ENCODE measurements around the gene PGAM1.
"Not testable (repeated sequence)": the region's sequence is repeated elsewhere in the genome, so short reads cannot be mapped to it uniquely, and the experiment has no call there.

The PGAM1 gene

DNA sequence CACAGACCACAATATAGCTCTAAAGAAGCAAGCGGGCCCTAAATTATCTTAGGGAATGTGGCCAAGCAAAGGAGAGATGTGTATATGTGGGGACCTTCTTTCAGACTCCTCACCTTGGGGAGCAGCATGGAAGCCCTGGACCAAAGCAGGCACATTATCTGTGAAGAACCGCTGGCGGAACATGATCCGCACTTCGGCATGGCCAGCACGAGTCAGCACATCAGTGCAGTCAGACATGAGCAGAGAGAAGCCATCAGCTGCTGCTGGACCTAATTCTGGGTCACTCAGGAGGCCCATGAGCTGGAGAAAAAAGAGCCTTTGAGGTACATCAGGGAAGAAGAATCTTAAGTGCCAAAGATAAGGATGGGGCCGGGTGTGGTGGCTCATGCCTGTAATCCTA is 33.9 kb downstream of the PGAM1 start:
- no peak for FAIRE-seq

DNA sequence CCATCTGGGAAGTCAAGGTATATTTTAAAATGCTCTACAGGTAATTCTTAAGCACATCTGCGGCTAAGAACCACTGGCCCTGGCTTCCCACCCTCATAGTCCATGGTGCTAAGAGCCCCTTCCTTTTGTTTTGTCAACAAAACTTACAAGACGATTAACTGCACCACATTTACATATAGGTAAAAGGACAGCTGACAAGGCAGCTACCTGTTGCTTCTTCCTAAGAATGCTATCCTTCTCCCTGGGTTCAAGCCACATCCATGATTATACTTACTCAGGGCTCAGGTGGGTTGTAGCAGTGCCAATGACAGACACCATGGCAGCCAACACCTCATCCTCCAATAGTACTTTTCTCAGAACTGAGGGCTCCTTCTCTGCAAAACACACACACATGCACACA is 36.3 kb downstream of the PGAM1 start:
- no peak for FAIRE-seq

DNA sequence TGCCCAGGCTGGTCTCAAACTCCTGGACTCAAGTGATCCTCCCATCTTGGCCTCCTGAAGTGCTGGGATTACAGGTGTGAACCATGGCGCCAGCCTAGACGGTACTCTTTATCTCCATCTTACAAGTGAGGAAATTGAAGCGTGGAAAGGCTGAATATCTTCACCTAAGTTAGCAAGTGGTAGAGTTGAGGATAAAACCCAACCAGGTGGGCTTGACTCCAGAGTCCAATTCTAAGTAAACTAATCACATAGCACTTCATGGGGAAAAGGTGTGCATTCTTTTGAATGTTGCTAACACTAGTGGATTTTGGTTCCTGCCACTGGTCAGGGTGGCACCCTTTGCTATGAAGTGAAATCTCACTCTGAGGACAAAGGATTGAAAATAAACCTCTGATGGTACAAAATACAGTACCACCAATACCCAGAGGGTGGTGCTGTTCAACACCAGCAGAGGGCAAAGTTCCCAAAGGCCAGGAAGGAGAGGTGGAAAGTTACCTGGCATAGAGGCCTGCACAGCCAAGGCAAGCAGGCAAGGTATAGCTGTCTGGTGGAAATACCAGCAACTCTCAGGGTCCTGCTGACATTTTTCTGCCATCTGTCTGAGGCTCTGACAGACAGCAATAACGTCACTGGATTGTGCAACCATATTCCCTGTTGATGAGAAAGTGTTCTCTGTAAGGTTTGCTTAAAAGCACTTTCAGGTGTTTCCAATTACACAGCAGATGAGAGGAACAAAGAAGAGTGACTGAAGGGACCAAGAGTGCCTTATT is 37.6 kb downstream of the PGAM1 start:
- FAIRE-seq, result peak; percentile 92

GRCh38 chr10:97464226-97464625 is 38.2 kb downstream of the PGAM1 start:
- no peak for FAIRE-seq

DNA sequence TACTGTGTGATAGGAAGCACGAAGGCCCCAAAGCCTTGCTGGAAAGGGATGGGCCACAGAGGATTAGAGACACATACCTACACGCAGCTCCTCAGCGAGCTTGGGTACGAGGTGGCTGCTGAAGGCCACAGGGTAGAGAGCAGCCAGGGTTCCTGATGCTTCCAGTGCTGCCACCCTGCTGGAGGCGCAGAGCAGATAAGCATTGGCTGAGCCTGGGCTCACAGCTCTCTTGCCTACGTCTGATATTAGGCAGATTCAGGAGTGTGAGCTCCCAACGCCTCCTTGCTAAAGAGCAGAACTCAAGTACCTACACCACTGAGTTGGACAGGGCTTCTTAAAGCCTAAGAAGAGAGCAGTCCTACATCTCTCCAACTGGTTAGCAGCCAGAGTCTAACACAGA is 40.0 kb downstream of the PGAM1 start:
- no peak for FAIRE-seq

DNA sequence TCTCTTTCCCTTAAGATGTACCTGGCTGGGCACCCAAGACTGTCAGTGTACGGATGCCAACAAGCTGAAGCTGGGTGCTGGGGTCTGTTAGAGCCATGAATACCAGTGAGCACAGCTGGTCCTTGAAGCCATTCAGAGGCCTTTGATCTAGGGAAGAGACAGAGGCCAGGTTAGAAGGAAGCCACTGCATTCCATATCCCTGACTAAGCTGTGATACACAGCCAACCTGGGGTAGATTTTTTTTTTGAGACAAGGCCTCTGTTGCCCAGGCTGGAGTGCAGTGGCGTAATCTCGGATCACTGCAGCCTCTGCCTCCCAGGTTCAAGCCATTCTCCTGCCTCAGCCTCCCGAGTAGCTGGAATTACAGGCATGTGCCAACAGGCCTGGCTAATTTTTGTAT is 40.8 kb downstream of the PGAM1 start:
- no peak for FAIRE-seq

GRCh38 chr10:97468162-97468561 is 42.2 kb downstream of the PGAM1 start:
- FAIRE-seq, result no peak

DNA sequence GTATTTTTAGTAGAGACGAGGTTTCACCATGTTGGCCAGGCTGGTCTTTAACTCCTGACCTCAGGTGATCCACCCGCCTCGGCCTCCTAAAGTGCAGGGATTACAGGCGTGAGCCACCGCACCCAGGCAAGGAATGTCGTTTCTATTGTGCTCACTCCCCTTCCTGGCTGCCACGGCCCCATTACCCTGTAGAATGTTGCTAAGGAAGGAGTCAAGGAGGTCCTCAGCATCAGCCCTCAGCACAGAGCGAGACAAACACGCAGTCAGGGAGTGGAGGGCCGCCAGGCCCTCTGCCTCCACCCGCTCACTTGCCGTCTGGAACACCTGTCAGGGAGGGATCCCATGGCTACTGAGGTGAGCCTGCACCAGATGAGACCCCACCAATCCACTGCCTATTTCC is 42.8 kb downstream of the PGAM1 start:
- not testable (repeated sequence) for FAIRE-seq

DNA sequence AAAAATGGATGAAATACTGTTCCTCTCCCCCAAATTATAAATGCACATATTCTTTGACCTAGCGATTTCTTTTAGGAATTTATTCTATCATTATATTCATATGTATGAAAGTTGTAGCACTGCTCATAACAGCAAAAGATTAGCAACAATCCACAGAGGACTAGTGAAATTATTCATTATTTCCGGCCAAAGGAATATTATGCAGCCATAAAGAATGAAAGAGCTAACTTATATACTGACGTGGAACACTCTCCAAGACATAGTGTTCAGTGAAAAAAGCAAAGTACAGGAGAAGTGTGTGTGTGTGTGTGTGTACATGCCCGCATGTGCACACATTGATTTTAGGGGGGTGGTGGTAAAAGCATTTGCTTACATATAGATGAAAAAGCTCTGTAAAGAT is 48.9 kb downstream of the PGAM1 start:
- no peak for FAIRE-seq

GRCh38 chr10:97475936-97476594 is 50.1 kb downstream of the PGAM1 start:
- no peak for FAIRE-seq

- peak; percentile 56 for FAIRE-seq
Measured at GRCh38 chr10:97479410-97479809, 53.4 kb downstream of the PGAM1 start.

GRCh38 chr10:97479939-97480338 is 53.9 kb downstream of the PGAM1 start:
- FAIRE-seq, result no peak

GRCh38 chr10:97481071-97481470 is 55.1 kb downstream of the PGAM1 start:
- no peak for FAIRE-seq

- FAIRE-seq, result no peak
Measured at GRCh38 chr10:97482381-97482780, 56.4 kb downstream of the PGAM1 start.

Data from G401.6 (cell line).